B cell (primary cell): Measurements from ENCODE around the gene SOCS3. TPM values are rescaled to one million over a fixed set of nuclear protein-coding genes. Genes with fewer than 3 reads are reported as not detected.

ENCODE experiments used
- ATAC-seq: fragments of 200-7000 bp; cut with Tn5 transposase; one replicate; pipeline ENCODE4 v1.10.0; 2021; ENCODE audit warnings: low read depth, mild to moderate bottlenecking, moderate number of reproducible peaks, moderate library complexity
- CTCF ChIA-PET: fragments of 350-600 bp; sonication (Branson Sonifier 250); formaldehyde crosslinking; loops from one replicate; lab custom pipeline; 2021; ENCODE audit warnings: antibody characterized with exemption, inconsistent platforms; lab: Charles Lee
- POLR2A ChIA-PET: fragments of 350-600 bp; sonication (Branson Sonifier 250); formaldehyde crosslinking; loops from one replicate; lab custom pipeline; 2021; ENCODE audit warnings: antibody characterized with exemption; lab: Charles Lee
- DNase-seq: peaks from one replicate; pipeline ENCODE4 v3.0.0; 2013
- H2AFZ ChIP-seq: 2 replicates; pipeline ENCODE4 v1.6.1; 2012; ENCODE audit warnings: mild to moderate bottlenecking, low read depth, low read length; ENCODE audit not compliant: insufficient read depth, poor library complexity, severe bottlenecking
- H3K27ac ChIP-seq, 2 donors: 1 replicate in 1 of 2; 2 replicates in 1 of 2; pipeline ENCODE4 v1.5.1; 2012 to 2013; ENCODE audit warnings: low read length in 2 of 2, mild to moderate bottlenecking in 2 of 2, moderate library complexity in 1 of 2
- H3K27me3 ChIP-seq, 4 experiments: fragments of 200-600 bp in 1 of 4; sonication (generic) in 1 of 4; replicated peaks in 1 of 4; 1 replicate in 2 of 4; 2 replicates in 2 of 4; pipeline versions ENCODE4 v1.6.1 to v1.7.0; 2013 to 2016; ENCODE audit warnings: low read length in 3 of 4, mild to moderate bottlenecking in 2 of 4, mixed read lengths in 1 of 4, moderate library complexity in 1 of 4; ENCODE audit not compliant: insufficient read depth in 4 of 4, control insufficient read depth in 3 of 4; ENCODE audit errors: control extremely low read depth in 1 of 4
- H3K36me3 ChIP-seq, 2 experiments: replicated peaks in 1 of 2; 1 replicate in 1 of 2; 2 replicates in 1 of 2; pipeline versions ENCODE4 v1.6.1 to v1.7.1; 2013; ENCODE audit warnings: low read length in 1 of 2; ENCODE audit not compliant: insufficient read depth in 2 of 2, control insufficient read depth in 1 of 2; ENCODE audit errors: control extremely low read depth in 1 of 2, extremely low read depth in 1 of 2
- H3K4me1 ChIP-seq, 2 donors: fragments of 200-600 bp in 1 of 2; sonication (generic) in 1 of 2; 1 replicate in 1 of 2; 2 replicates in 1 of 2; pipeline versions ENCODE4 v1.5.1 to v1.6.1; 2013 to 2017; ENCODE audit warnings: low read length in 2 of 2; ENCODE audit not compliant: control insufficient read depth in 2 of 2, insufficient read depth in 2 of 2
- H3K4me2 ChIP-seq: replicated peaks from 2 replicates; pipeline ENCODE3; 2012; ENCODE audit warnings: mild to moderate bottlenecking, low read depth, low read length; ENCODE audit not compliant: poor library complexity, severe bottlenecking
- H3K4me3 ChIP-seq, 5 experiments: fragments of 200-600 bp in 1 of 5; sonication (generic) in 1 of 5; 1 replicate in 3 of 5; 2 replicates in 2 of 5; pipeline versions ENCODE4 v1.5.1 to v1.7.0; 2011 to 2016; ENCODE audit warnings: low read length in 4 of 5, mild to moderate bottlenecking in 4 of 5, low read depth in 2 of 5, control low read depth in 1 of 5, moderate library complexity in 1 of 5; ENCODE audit not compliant: insufficient read depth in 1 of 5; ENCODE audit errors: control extremely low read depth in 1 of 5, extremely low read depth in 1 of 5
- H3K79me2 ChIP-seq: fragments of 200-600 bp; sonication (generic); one replicate; pipeline ENCODE4 v1.6.0; 2016; ENCODE audit warnings: low read length; ENCODE audit not compliant: control insufficient read depth, insufficient read depth
- H3K9ac ChIP-seq: fragments of 200-600 bp; sonication (generic); 2 replicates; pipeline ENCODE4 v1.6.1; 2017; ENCODE audit warnings: mild to moderate bottlenecking, low read length, moderate library complexity
- H3K9me3 ChIP-seq, 3 donors: one replicate each; pipeline versions ENCODE4 v1.6.1 to v1.7.1; 2013; ENCODE audit warnings: low read length in 2 of 3; ENCODE audit not compliant: control insufficient read depth in 2 of 3, insufficient read depth in 1 of 3; ENCODE audit errors: control extremely low read depth in 1 of 3
- H4K20me1 ChIP-seq: 2 replicates; pipeline ENCODE4 v1.6.0; 2012; ENCODE audit warnings: mild to moderate bottlenecking, low read length; ENCODE audit not compliant: insufficient read depth, control insufficient read depth, poor library complexity, severe bottlenecking
- H3K27ac Mint-ChIP-seq: one replicate; pipeline ENCODE4 v1.8.0; 2021; ENCODE audit warnings: mixed read lengths
- H3K27me3 Mint-ChIP-seq: one replicate; pipeline ENCODE4 v1.8.0; 2021; ENCODE audit warnings: mixed read lengths
- H3K4me1 Mint-ChIP-seq: one replicate; pipeline ENCODE4 v1.8.0; 2021; ENCODE audit warnings: mixed read lengths
- H3K4me3 Mint-ChIP-seq: one replicate; pipeline ENCODE4 v1.8.0; 2021; ENCODE audit warnings: mixed read lengths
- H3K9me3 Mint-ChIP-seq: one replicate; pipeline ENCODE4 v1.8.0; 2022; ENCODE audit warnings: mixed read lengths; ENCODE audit not compliant: insufficient read depth
- CTCF ChIP-seq: fragments of 200-600 bp; IDR thresholded peaks from one replicate; pipeline ENCODE4 v1.8.0; 2022; ENCODE audit warnings: antibody characterized with exemption, mild to moderate bottlenecking
- EZH2 ChIP-seq: IDR thresholded peaks from 2 replicates; pipeline ENCODE4 v1.6.1; 2012; ENCODE audit warnings: borderline replicate concordance, low read depth, mild to moderate bottlenecking, moderate library complexity, low read length; ENCODE audit not compliant: insufficient read depth, poor library complexity, severe bottlenecking
- WGBS: methylation state at CpG from one replicate; pipeline ENCODE4 v1.1.5; 2013; ENCODE audit warnings: missing lambda C conversion rate; ENCODE audit not compliant: insufficient coverage; 5-methylcytosine and 5-hydroxymethylcytosine counted together
- intact Hi-C: fragments of 100-400 bp; cut with micrococcal nuclease; formaldehyde crosslinking; loops from one replicate; pipeline ENCODE4 v1.10.0; 2022
- polyA plus RNA-seq: library from polyadenylated mRNA; depleted of rRNA; stranded (reverse); fragments of >200 nt; gene quantifications from 2 replicates; pipeline ENCODE4 v1.2.3, GENCODE V29; 2012
- total RNA-seq, 2 donors: library from RNA; stranded (reverse); fragments of 120-200 nt in 1 of 2; gene quantifications; 1 replicate in 1 of 2; 2 replicates in 1 of 2; pipeline versions ENCODE4 v1.2.3 to v1.2.4, GENCODE V29; 2013 to 2022

Gene SOCS3
- total and polyA plus RNA-seq, 2 donors (not counting 1 experiment from before 2014, with no cell fraction given): 41.8 to 67.6 TPM

GRCh38 chr17:78377858-78378224, 18.0 kb upstream of the SOCS3 start:
- ChIA-PET POLR2A (interaction anchor here (0.6 kb wide), 1 partner anchor 189 kb away, joined by 7 read pairs; no protein-coding TSS in a partner anchor), CTCF (interaction anchor here (0.9 to 3.0 kb wide), 5 partner anchors 15 to 291 kb away, joined by 3 to 18 read pairs (median 6); no protein-coding TSS in a partner anchor)
- Histone ChIP-seq H3K4me2 (peak overlapping the region; percentile 85), H3K27ac (peak overlapping the region; percentile 41 to 87), H3K9ac (peak overlapping the region; percentile 82), H3K9me3 (no peaks in the 10 kb centered on the region), H4K20me1 (peaks cover 31% of the 10 kb centered on the region), H3K4me1 (peaks cover 25 to 35% of the 10 kb centered on the region in 2 donors), H3K79me2 (peaks cover 54% of the 10 kb centered on the region), H2AFZ (peak overlapping the region; percentile 99), H3K27me3 (no peaks in the 10 kb centered on the region), H3K36me3 (peaks cover 0 to 3% of the 10 kb centered on the region in 2 experiments), H3K4me3 (peak overlapping the region in 4 of 5 experiments; percentile 75 to 93 (median 89))
- Mint-ChIP-seq H3K27me3 (peaks cover 3% of the 10 kb centered on the region), H3K9me3 (no peaks in the 10 kb centered on the region), H3K4me1 (peaks cover 31% of the 10 kb centered on the region), H3K27ac (peak overlapping the region; percentile 81), H3K4me3 (peak overlapping the region; percentile 93)
- intact Hi-C loops: loop anchor here (1.0 kb wide), 2 partner anchors 18 to 41 kb away; partner anchors contain the start of gene SOCS3
- 62% methylated on average over 14 of the region's 14 CpGs for WGBS
- ATAC-seq: no peak
- TF ChIP-seq EZH2: no peak
- no peak for TF ChIP-seq CTCF
- DNase-seq: no peak

- peaks cover 20% of the 10 kb centered on the region for H4K20me1 ChIP-seq
- Mint-ChIP-seq H3K4me1 (peaks cover 17% of the 10 kb centered on the region), H3K9me3 (no peaks in the 10 kb centered on the region), H3K27ac (no peak overlapping the region), H3K27me3 (peaks cover 3% of the 10 kb centered on the region), H3K4me3 (no peak overlapping the region)
- ATAC-seq (no peak), DNase-seq (no peak)
- no peak overlapping the region for H3K27ac ChIP-seq
- H3K4me3 ChIP-seq: no peak overlapping the region
- no peaks in the 10 kb centered on the region for H3K27me3 ChIP-seq
- H3K36me3 ChIP-seq: peaks cover 0 to under 1% of the 10 kb centered on the region in 2 experiments
- 100% methylated on average over 1 of the region's 5 CpGs for WGBS
- H3K9ac ChIP-seq: no peak overlapping the region
- no peak overlapping the region for H2AFZ ChIP-seq
- peaks cover 37% of the 10 kb centered on the region for H3K79me2 ChIP-seq
- ChIA-PET POLR2A (no interaction called here), CTCF (interaction anchor here (2.9 to 3.0 kb wide), 2 partner anchors 13 to 15 kb away, joined by 7 to 18 read pairs; no protein-coding TSS in a partner anchor)
- H3K4me1 ChIP-seq: peaks cover 14 to 22% of the 10 kb centered on the region in 2 donors
- H3K9me3 ChIP-seq: no peaks in the 10 kb centered on the region
- no peak for TF ChIP-seq CTCF
- no peak for TF ChIP-seq EZH2
- intact Hi-C loops: no loop called here
- H3K4me2 ChIP-seq: no peak overlapping the region
Observed at GRCh38 chr17:78376161-78376560, 16.3 kb upstream of the SOCS3 start.
